ENCODE measurements around the gene ZNF709.
"Not testable (repeated sequence)": the region's sequence is repeated elsewhere in the genome, so short reads cannot be mapped to it uniquely, and the experiment has no call there.

Gene ZNF709

GRCh38 chr19:12484371-12485051, at the start of gene ZNF709:
ZNF709 (minus strand) TSS chr19:12484816; CDS start chr19:12484657, 159 bp downstream.
- peak; percentile 88 for DNase-seq

DNA sequence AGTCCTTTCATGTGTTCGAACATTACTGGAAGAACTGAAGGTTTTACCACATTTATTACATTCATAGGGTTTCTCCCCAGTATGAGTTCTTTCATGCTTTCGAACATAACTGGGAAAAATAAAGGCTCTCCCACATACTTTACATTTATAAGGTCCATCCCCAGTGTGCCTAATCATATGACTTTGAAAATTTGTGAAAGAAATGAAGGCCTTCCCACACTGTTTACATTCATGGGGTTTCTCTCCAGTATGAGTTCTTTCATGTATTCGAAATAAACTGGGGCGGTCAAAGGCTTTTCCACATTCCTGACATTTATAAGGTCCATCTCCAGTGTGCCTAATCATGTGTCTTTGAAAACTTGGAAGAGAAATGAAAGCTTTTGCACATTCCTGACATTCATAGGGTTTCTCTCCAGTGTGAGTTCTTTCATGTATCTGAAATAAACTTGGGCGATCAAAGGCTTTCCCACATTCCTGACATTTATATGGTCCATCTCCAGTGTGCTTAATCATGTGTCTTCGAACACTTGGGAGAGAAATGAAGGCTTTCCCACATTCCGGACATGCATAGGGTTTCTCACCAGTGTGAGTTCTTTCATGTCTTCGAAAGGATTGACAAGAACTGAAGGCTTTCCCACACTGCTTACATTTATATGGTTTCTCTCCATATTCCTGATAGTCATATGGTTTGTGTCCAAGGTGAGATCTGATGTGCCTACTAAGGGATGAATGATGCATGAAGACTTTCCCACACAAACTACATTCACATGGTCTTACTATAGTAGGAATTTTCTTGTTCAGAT, 42.6 kb upstream of the ZNF709 start:
- no peak for DNase-seq

DNA sequence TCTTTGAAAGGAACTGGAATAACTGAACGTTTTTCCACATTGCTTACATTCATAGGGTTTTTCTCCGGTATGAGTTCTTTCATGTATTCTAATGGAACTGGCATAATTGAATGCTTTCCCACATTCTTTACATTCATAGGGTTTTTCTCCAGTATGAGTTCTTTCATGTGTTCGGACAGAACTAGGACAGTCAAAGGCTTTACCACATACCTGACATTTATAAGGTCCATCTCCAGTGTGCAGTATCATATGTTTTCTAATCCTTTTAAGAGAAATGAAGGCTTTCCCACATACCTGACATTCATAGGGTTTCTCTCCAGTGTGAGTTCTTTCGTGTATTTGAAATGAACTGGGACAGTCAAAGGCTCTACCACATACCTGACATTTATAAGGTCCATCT, 41.9 kb upstream of the ZNF709 start:
- DNase-seq: no peak

DNA sequence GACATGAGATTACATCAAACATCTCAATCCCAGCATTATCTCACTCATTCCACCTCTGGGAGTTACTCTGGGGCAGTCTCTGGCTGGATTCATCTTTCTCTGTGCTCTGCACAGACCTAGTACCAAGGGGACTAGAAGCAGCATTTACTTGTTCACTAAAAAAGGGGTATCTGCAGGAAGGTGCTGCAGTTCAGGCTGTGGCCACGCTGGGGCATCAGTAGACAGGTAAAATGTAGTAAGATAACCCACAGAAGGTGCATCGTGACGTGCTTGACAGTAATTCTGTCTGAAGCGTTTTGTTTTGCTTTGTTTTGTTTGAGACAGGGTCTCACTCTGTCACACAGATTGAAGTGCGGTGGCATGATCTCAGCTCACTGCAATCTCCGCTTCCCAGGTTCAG, 37.4 kb upstream of the ZNF709 start:
- DNase-seq: no peak

GRCh38 chr19:12513531-12514061, 29.0 kb upstream of the ZNF709 start:
- DNase-seq: peak; percentile 2 to 37

DNA sequence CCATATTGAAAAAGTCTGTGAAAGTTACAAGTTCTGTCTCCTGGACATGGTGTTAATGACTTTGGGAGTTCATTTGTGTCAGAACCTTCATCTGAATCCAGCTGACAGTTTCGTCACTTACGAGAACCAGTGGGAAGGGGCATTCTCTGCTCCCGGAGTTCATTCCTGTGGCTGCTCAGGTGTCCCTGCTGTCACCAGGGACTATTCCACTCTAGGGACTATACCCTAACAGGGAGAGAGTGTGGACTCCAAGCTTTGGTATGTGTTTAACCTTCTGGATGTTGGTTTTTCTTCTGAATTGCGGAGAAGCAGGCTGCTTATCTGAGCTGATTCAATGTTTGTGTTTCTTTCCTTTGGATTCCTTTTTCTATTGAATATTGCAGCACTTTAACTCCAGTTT, 12.4 kb upstream of the ZNF709 start:
- no peak for DNase-seq

GRCh38 chr19:12496480-12496879, 11.9 kb upstream of the ZNF709 start:
- DNase-seq: no peak

GRCh38 chr19:12495002-12495802, 10.6 kb upstream of the ZNF709 start:
- DNase-seq: peak; percentile 94 to 96

- no peak for DNase-seq
Measured at GRCh38 chr19:12494260-12494860, 9.7 kb upstream of the ZNF709 start.

DNA sequence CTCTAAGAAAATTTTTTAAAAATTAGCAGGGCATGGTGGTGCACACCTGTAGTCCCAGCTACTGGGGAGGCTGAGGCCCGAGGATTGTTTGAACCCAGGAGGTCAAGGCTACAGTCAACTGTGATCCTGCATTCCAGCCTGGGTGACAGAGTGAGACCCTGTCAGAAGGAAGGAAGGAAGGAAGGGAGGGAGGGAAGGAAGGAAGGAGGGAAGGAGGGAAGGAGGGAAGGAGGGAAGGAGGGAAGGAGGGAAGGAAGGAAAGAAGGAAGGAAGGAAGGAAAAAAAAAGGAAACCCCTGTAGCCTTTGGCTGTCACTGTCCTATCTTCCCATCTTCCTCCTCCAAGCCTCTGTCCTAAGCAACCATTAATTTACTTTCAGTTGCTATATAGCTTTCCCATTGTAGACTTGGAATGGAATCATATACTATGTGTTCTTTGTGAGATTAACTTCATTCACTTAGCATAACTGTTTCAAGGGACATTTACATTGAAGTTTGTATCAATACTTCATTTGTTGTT, 1.7 kb upstream of the ZNF709 start:
- not testable (repeated sequence) for DNase-seq

DNA sequence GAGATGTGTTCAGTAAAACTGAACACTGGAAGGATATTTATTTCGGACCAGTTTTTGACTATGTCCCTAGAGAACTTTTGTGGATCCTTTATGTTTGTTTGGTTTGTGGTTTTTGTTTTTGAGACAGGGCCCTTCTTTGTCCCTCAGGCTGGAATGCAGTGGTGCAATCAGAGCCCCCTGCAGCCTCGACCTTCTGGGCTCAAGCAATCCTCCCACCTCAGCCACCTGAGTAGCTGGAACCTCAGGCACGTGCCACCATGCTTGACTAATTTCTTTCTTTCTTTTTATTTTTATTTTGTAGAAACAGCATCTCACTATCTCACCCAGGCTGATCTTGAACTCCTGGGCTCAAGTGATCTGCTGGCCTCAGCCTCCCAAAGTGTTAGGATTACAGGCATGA, 955 bp upstream of the ZNF709 start:
- no peak for DNase-seq

DNA sequence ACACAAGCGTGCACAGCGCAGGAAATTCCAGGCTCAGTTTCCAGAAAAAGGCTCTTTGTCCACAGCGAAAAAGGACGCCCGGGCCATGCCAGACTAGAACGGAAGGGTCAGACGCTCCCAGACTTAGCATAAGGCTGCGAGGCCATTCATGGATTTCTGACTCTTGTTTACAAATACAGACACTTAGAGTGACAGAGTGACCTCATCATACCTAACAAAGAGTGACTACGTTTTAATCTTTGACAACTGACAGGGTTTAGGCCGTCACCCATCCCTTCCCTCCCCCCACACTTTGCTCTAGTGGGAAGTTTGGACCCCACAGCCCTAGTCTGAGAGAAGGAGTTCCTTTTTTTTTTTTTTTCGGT, 418 bp upstream of the ZNF709 start:
- DNase-seq: no peak

- no peak for DNase-seq
Measured at GRCh38 chr19:12484011-12484370, 625 bp downstream of the ZNF709 start.

- no peak for DNase-seq
Measured at GRCh38 chr19:12482509-12482886, 2.1 kb downstream of the ZNF709 start.

GRCh38 chr19:12481781-12482508, 2.7 kb downstream of the ZNF709 start:
- DNase-seq: no peak

DNA sequence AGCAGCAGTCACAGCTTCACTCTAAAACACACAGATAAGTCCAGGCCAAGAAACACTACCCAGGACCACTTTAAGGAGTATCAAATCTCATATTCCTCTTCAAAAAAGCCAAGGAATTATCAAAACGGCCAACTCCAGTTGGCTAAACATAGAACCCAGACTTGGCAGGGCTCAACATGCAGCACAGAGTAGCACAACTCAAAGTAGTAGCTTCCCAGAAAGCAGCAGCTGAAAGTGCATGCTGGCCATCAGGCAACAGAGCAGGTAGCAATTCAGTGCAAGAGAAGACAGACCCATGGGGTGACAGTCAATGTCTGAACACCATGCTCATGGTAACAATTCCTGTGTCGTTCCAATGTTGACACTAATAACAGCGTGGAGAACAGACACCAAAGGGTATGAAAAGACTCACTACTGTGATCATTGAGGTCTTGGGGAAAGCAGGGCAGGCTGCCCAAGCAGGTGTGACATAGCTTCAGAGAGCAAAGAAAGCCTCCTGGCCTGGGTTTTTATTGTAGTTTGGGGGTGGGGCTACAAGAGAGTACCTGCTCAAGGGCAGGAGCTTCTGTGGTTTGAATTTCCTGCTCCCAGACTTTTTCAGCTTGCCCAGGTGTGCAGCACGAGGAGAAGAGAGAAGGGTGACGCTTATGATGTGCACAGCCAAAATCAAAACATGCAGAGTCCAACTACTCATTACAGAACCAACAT, 6.2 kb downstream of the ZNF709 start:
- no peak for DNase-seq

DNA sequence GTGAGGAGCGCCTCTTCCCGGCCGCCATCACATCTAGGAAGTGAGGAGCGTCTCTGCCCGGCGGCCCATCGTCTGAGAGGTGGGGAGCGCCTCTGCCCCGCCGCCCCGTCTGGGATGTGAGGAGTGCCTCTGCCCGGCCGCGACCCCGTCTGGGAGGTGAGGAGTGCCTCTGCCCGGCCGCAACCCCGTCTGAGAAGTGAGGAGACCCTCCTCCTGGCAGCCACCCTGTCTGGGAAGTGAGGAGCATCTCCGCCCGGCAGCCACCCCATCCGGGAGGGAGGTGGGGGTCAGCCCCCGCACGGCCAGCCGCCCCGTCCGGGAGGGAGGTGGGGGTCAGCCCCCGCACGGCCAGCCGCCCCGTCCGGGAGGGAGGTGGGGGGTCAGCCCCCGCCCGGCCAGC, 17.0 kb downstream of the ZNF709 start:
- not testable (repeated sequence) for DNase-seq

- DNase-seq: no peak
Measured at GRCh38 chr19:12465211-12465610, 19.4 kb downstream of the ZNF709 start.

- DNase-seq: no peak
Measured at GRCh38 chr19:12464769-12465168, 19.8 kb downstream of the ZNF709 start.

DNA sequence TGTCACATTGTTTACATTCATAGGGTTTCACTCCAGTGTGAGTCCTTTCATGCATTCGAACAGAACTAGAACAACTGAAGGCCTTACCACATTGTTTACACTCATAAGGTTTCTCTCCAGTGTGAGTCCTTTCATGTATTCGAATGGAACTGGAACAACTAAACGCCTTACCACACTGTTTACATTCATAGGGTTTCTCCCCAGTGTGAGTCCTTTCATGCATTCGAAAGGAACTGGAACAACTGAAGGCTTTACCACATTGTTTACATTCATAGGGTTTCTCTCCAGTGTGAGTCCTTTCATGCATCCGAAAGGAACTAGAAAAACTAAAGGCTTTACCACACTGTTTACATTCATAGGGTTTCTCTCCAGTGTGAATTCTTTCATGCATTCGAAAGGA, 20.5 kb downstream of the ZNF709 start:
- not testable (repeated sequence) for DNase-seq

- DNase-seq: no peak
Measured at GRCh38 chr19:12453495-12453894, 31.1 kb downstream of the ZNF709 start.

All from hippocampal formation (tissue), 2 donors.